ENCODE measurements around the gene P2RX6. TPM values are rescaled to one million over a fixed set of nuclear protein-coding genes. Genes with fewer than 3 reads are reported as not detected.
A peak's percentile ranks its signal among the peaks of the same experiment; 100 is the strongest.
"Not testable (repeated sequence)": the region's sequence is repeated elsewhere in the genome, so short reads cannot be mapped to it uniquely, and the experiment has no call there.

The P2RX6 gene
- total RNA-seq, 5 donors from 2014 or later (not counting 1 experiment from before 2014, with no cell fraction given), result 0.29 to 1.6 (median 1.0) TPM

GRCh38 chr22:21001601-21002325 lies 13.2 kb upstream of the P2RX6 start, which contains the start of gene THAP7:
TSS of gene THAP7 (minus strand) at chr22:21002118. CDS start at chr22:21001911, 207 bp downstream.
- no peaks in the 10 kb centered on the region for H3K36me3 Mint-ChIP-seq

GRCh38 chr22:21003782-21004181 lies 11.2 kb upstream of the P2RX6 start:
- Mint-ChIP-seq H3K4me3 (peak overlapping the region; percentile 94 to 96 (median 95)), H3K4me1 (peaks cover 35 to 37% (median 35%) of the 10 kb centered on the region in 3 donors), H3K9me3 (no peaks in the 10 kb centered on the region), H3K27me3 (no peaks in the 10 kb centered on the region), H3K27ac (peak overlapping the region in 1 of 2 donors; percentile 100), H3K36me3 (no peaks in the 10 kb centered on the region)
- ChIA-PET POLR2A (no interaction called here), CTCF (no interaction called here)
- Histone ChIP-seq H3K27me3 (replicated peaks in 1 of 2; ENCODE audit: control insufficient read depth in 2 of 2, extremely low read depth in 1 of 2, insufficient read depth in 2 of 2, low read length in 1 of 2) (peaks cover 0 to 2% of the 10 kb centered on the region in 2 experiments), H3K4me1 (ENCODE audit: control insufficient read depth in 1 of 2, extremely low read depth in 1 of 2, insufficient read depth in 2 of 2, low read length in 2 of 2) (peaks cover 12 to 39% of the 10 kb centered on the region in 2 experiments), H3K36me3 (ENCODE audit: control insufficient read depth in 2 of 2, extremely low read depth in 1 of 2, insufficient read depth in 1 of 2, low read length in 1 of 2) (peaks cover 0 to 17% of the 10 kb centered on the region in 2 donors), H3K4me3 (ENCODE audit: control insufficient read depth in 1 of 2, extremely low read depth in 1 of 2, low read length in 1 of 2) (no peak overlapping the region), H3K27ac (ENCODE audit: low read length) (peak overlapping the region; percentile 26), H3K9me3 (no peaks in the 10 kb centered on the region)
- DNase-seq (no peak), ATAC-seq (replicated peaks in 1 of 4) (no peak)
- WGBS (ENCODE audit: insufficient coverage), result no CpG with 5 or more reads among the region's 4 CpGs

More at GRCh38 chr22:21001601-21002325, 13.2 kb upstream of the P2RX6 start, which contains the start of gene THAP7:
- peak; percentile 94 to 99 (median 97) for DNase-seq
- 0% methylated on average over 83 of the region's 83 CpGs for WGBS (ENCODE audit: insufficient coverage)
- Histone ChIP-seq H3K27ac (ENCODE audit: low read length) (peak within 1 kb of the TSS; percentile 95), H3K4me1 (ENCODE audit: control insufficient read depth in 1 of 2, extremely low read depth in 1 of 2, insufficient read depth in 2 of 2, low read length in 2 of 2) (peaks cover 12 to 46% of the 10 kb centered on the region in 2 experiments), H3K4me3 (ENCODE audit: control insufficient read depth in 1 of 2, extremely low read depth in 1 of 2, low read length in 1 of 2) (peak within 1 kb of the TSS; percentile 82 to 94), H3K36me3 (ENCODE audit: control insufficient read depth in 2 of 2, extremely low read depth in 1 of 2, insufficient read depth in 1 of 2, low read length in 1 of 2) (peaks cover 7 to 34% of the 10 kb centered on the region in 2 donors), H3K27me3 (replicated peaks in 1 of 2; ENCODE audit: control insufficient read depth in 2 of 2, extremely low read depth in 1 of 2, insufficient read depth in 2 of 2, low read length in 1 of 2) (peaks cover 0 to 2% of the 10 kb centered on the region in 2 experiments), H3K9me3 (no peaks in the 10 kb centered on the region)
- no peaks in the 10 kb centered on the region for H3K27me3 Mint-ChIP-seq
- ATAC-seq (replicated peaks in 1 of 4), result peak; percentile 91 to 93 (median 92)
- CTCF ChIA-PET, result interaction anchor here in 1 of 2 donors (0.6 to 1.2 kb wide), 2 partner anchors 11 to 644 kb away, joined by 3 to 5 read pairs; no protein-coding TSS in a partner anchor
- POLR2A ChIA-PET, result interaction anchor here (0.5 to 0.7 kb wide), 2 partner anchors 54 to 449 kb away, joined by 3 read pairs; no protein-coding TSS in a partner anchor
- no peaks in the 10 kb centered on the region for H3K9me3 Mint-ChIP-seq
- H3K27ac Mint-ChIP-seq, result peak within 1 kb of the TSS; percentile 98 to 100
- H3K4me3 Mint-ChIP-seq, result peak within 1 kb of the TSS; percentile 94 to 96 (median 95)
- peaks cover 39 to 43% (median 43%) of the 10 kb centered on the region in 3 donors for H3K4me1 Mint-ChIP-seq

- DNase-seq; H3K36me3 Mint-ChIP-seq; H3K27ac Mint-ChIP-seq; H3K36me3 ChIP-seq (ENCODE audit: control insufficient read depth in 2 of 2, extremely low read depth in 1 of 2, insufficient read depth in 1 of 2, low read length in 1 of 2); H3K4me3 Mint-ChIP-seq; H3K9me3 Mint-ChIP-seq; ATAC-seq (replicated peaks in 1 of 4); H3K4me1 Mint-ChIP-seq; H3K9me3 ChIP-seq; H3K4me3 ChIP-seq (ENCODE audit: control insufficient read depth in 1 of 2, extremely low read depth in 1 of 2, low read length in 1 of 2); H3K4me1 ChIP-seq (ENCODE audit: control insufficient read depth in 1 of 2, extremely low read depth in 1 of 2, insufficient read depth in 2 of 2, low read length in 2 of 2); H3K27me3 Mint-ChIP-seq; POLR2A ChIA-PET; H3K27me3 ChIP-seq (replicated peaks in 1 of 2; ENCODE audit: control insufficient read depth in 2 of 2, extremely low read depth in 1 of 2, insufficient read depth in 2 of 2, low read length in 1 of 2); H3K27ac ChIP-seq (ENCODE audit: low read length): not testable (repeated sequence)
- CTCF ChIA-PET, result interaction anchor here in 1 of 2 donors (0.5 kb wide), 1 partner anchor 69 kb away, joined by 4 read pairs; no protein-coding TSS in a partner anchor
- 85% methylated on average over 12 of the region's 13 CpGs for WGBS (ENCODE audit: insufficient coverage)
Measured at GRCh38 chr22:21009208-21009607, 5.8 kb upstream of the P2RX6 start.

- DNase-seq, result peak in 6 of 35 experiments; percentile 16 to 55 (median 24)
- Mint-ChIP-seq H3K4me3 (no peak overlapping the region), H3K9me3 (no peaks in the 10 kb centered on the region), H3K4me1 (peaks cover 12 to 15% (median 14%) of the 10 kb centered on the region in 3 donors), H3K36me3 (no peaks in the 10 kb centered on the region), H3K27me3 (no peaks in the 10 kb centered on the region), H3K27ac (no peak overlapping the region)
- POLR2A ChIA-PET, result no interaction called here
- Histone ChIP-seq H3K27me3 (replicated peaks in 1 of 2; ENCODE audit: control insufficient read depth in 2 of 2, extremely low read depth in 1 of 2, insufficient read depth in 2 of 2, low read length in 1 of 2) (no peaks in the 10 kb centered on the region), H3K4me1 (ENCODE audit: control insufficient read depth in 1 of 2, extremely low read depth in 1 of 2, insufficient read depth in 2 of 2, low read length in 2 of 2) (peaks cover 6 to 13% of the 10 kb centered on the region in 2 experiments), H3K9me3 (no peaks in the 10 kb centered on the region), H3K4me3 (ENCODE audit: control insufficient read depth in 1 of 2, extremely low read depth in 1 of 2, low read length in 1 of 2) (no peak overlapping the region), H3K27ac (ENCODE audit: low read length) (no peak overlapping the region), H3K36me3 (ENCODE audit: control insufficient read depth in 2 of 2, extremely low read depth in 1 of 2, insufficient read depth in 1 of 2, low read length in 1 of 2) (no peaks in the 10 kb centered on the region)
- ATAC-seq (replicated peaks in 1 of 4), result no peak
- 71% methylated on average over 10 of the region's 10 CpGs for WGBS (ENCODE audit: insufficient coverage)
- CTCF ChIA-PET, result interaction anchor here in 1 of 2 donors (0.5 kb wide), 1 partner anchor 70 kb away, joined by 4 read pairs; no protein-coding TSS in a partner anchor
Measured at GRCh38 chr22:21009638-21010425, 5.1 kb upstream of the P2RX6 start.

- no peaks in the 10 kb centered on the region for H3K27me3 ChIP-seq (replicated peaks in 1 of 2; ENCODE audit: control insufficient read depth in 2 of 2, extremely low read depth in 1 of 2, insufficient read depth in 2 of 2, low read length in 1 of 2)
- H3K36me3 ChIP-seq (ENCODE audit: control insufficient read depth in 2 of 2, extremely low read depth in 1 of 2, insufficient read depth in 1 of 2, low read length in 1 of 2), result no peaks in the 10 kb centered on the region
- POLR2A ChIA-PET, result no interaction called here
- Mint-ChIP-seq H3K9me3 (no peaks in the 10 kb centered on the region), H3K4me1 (peaks cover 16 to 22% (median 22%) of the 10 kb centered on the region in 3 donors), H3K36me3 (no peaks in the 10 kb centered on the region), H3K27me3 (no peaks in the 10 kb centered on the region), H3K27ac (no peak overlapping the region), H3K4me3 (no peak overlapping the region)
- DNase-seq (no peak), ATAC-seq (replicated peaks in 1 of 4) (no peak)
- CTCF ChIA-PET, result no interaction called here
- H3K27ac ChIP-seq (ENCODE audit: low read length), result no peak overlapping the region
- no peak overlapping the region for H3K4me3 ChIP-seq (ENCODE audit: control insufficient read depth in 1 of 2, extremely low read depth in 1 of 2, low read length in 1 of 2)
- WGBS (ENCODE audit: insufficient coverage), result 84% methylated on average over 3 of the region's 3 CpGs
- H3K9me3 ChIP-seq, result no peaks in the 10 kb centered on the region
- peaks cover 8 to 21% of the 10 kb centered on the region in 2 experiments for H3K4me1 ChIP-seq (ENCODE audit: control insufficient read depth in 1 of 2, extremely low read depth in 1 of 2, insufficient read depth in 2 of 2, low read length in 2 of 2)
Measured at GRCh38 chr22:21010426-21011113, 4.4 kb upstream of the P2RX6 start.
